Uterus (tissue), 4 donors: ENCODE data around the gene FEN1. TPM values are rescaled to one million over a fixed set of nuclear protein-coding genes. Genes with fewer than 3 reads are reported as not detected.
A peak's percentile ranks its signal among the peaks of the same experiment; 100 is the strongest.

Experiments used
- DNase-seq, 2 donors: peaks; one replicate each; pipeline ENCODE4 v3.0.0-alpha.2; 2019 to 2020
- H3K27ac ChIP-seq, 2 donors: fragments of 200-600 bp; sonication (generic); 1 replicate in 1 of 2; 2 replicates in 1 of 2; pipeline ENCODE4 v1.5.1; 2016 to 2018
- H3K27me3 ChIP-seq, 2 donors: fragments of 200-600 bp; sonication (generic); one replicate each; pipeline ENCODE4 v1.5.1; 2018 to 2019; ENCODE audit warnings: control low read depth in 1 of 2
- H3K36me3 ChIP-seq, 2 donors: fragments of 200-600 bp; sonication (generic); one replicate each; pipeline ENCODE4 v1.5.1; 2019; ENCODE audit warnings: control low read depth in 1 of 2
- H3K4me1 ChIP-seq, 2 donors: fragments of 200-600 bp; sonication (generic); one replicate each; pipeline ENCODE4 v1.5.1; 2018 to 2019; ENCODE audit warnings: control low read depth in 1 of 2
- H3K4me3 ChIP-seq, 2 donors: fragments of 200-600 bp; sonication (generic); 1 replicate in 1 of 2; 2 replicates in 1 of 2; pipeline ENCODE4 v1.5.1; 2018 to 2019; ENCODE audit warnings: mild to moderate bottlenecking in 1 of 2
- H3K9me3 ChIP-seq, 2 donors: fragments of 200-600 bp; sonication (generic); one replicate each; pipeline ENCODE4 v1.5.1; 2019; ENCODE audit warnings: control low read depth in 1 of 2
- CTCF ChIP-seq, 4 experiments: fragments of 200-600 bp in 2 of 4; fragments of 450-650 bp in 2 of 4; sonication (generic) in 2 of 4; IDR thresholded peaks; one replicate each; pipeline ENCODE4 v1.5.1; 2016 to 2019; ENCODE audit warnings: antibody characterized with exemption in 4 of 4, mild to moderate bottlenecking in 2 of 4, moderate library complexity in 1 of 4
- POLR2A ChIP-seq, 2 donors: fragments of 450-650 bp; IDR thresholded peaks; one replicate each; pipeline ENCODE4 v1.6.1; 2016; ENCODE audit warnings: antibody characterized with exemption in 2 of 2, mild to moderate bottlenecking in 1 of 2, moderate library complexity in 1 of 2
- intact Hi-C: fragments of 100-400 bp; cut with DNase I; formaldehyde crosslinking; loops from one replicate; pipeline ENCODE4 v1.15.1; 2023; ENCODE audit warnings: low total_unique reads
- total RNA-seq, 4 donors: library from RNA; depleted of rRNA in 3 of 4; stranded (reverse); fragments of >200 nt in 3 of 4; gene quantifications; one replicate each; pipeline versions ENCODE4 v1.1.0 to v1.2.4, GENCODE V29; 2014 to 2023
- donor health status: DM: yes; HTN: yes; CAD: no.

The FEN1 gene
- total RNA-seq, 4 donors from 2014 or later = 0.77 to 19.4 (median 6.8) TPM

DNA sequence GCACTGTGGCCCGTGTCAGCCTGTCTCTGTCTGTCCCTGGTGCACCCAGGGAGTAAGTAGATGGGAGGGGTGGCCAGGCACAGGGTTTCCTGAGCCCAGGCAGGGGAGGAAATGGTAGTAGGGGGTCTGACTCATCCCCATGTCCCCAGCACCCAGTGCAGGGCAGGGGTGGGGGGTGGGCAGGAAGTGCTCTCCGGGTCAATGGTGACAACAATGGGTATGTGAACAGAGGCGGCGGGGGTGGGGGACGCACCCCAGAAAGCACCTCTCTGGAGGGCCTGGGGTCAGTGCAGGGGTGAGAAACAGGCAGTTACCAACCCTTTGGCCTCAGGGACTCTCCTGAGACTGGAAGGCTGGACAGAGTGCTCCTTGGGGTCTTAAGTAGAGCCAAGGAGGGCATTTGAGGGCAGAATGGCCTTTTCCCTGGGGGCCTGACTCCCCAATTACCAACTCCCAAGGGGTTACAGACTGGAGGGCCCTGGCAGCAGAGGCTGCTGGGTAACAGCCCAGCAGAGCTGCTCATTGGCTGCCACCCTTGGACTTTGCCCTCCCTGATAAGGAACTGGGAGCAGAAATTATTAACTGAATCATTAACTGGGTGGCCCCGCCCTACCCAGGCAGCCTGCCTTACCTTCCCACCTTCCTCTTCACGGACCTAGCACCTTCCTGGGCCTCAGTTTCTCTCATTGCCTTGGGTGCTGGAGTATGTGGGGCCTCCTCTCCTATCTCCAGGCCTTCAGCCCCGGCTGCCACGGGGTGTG is 36.1 kb upstream of the FEN1 start:
- intact Hi-C loops = no loop called here
- peaks cover 0 to 3% of the 10 kb centered on the region in 2 donors for H3K4me1 ChIP-seq
- H3K36me3 ChIP-seq = no peaks in the 10 kb centered on the region
- DNase-seq = no peak
- TF ChIP-seq POLR2A (IDR thresholded peaks at IDR 0.05) = no peak
- TF ChIP-seq CTCF (IDR thresholded peaks at IDR 0.05) = no peak
- H3K4me3 ChIP-seq = no peak overlapping the region
- peak overlapping the region; percentile 86 to 91 for H3K27ac ChIP-seq
- no peaks in the 10 kb centered on the region for H3K9me3 ChIP-seq
- H3K27me3 ChIP-seq = no peaks in the 10 kb centered on the region

GRCh38 chr11:61757213-61757862 is 35.4 kb upstream of the FEN1 start:
- intact Hi-C loops = no loop called here
- Histone ChIP-seq H3K36me3 (no peaks in the 10 kb centered on the region), H3K27me3 (no peaks in the 10 kb centered on the region), H3K4me1 (peaks cover 0 to 3% of the 10 kb centered on the region in 2 donors), H3K9me3 (no peaks in the 10 kb centered on the region), H3K27ac (peak overlapping the region; percentile 86 to 91), H3K4me3 (no peak overlapping the region)
- DNase-seq = no peak
- TF ChIP-seq POLR2A (IDR thresholded peaks at IDR 0.05) (no peak), CTCF (IDR thresholded peaks at IDR 0.05) (no peak)

DNA sequence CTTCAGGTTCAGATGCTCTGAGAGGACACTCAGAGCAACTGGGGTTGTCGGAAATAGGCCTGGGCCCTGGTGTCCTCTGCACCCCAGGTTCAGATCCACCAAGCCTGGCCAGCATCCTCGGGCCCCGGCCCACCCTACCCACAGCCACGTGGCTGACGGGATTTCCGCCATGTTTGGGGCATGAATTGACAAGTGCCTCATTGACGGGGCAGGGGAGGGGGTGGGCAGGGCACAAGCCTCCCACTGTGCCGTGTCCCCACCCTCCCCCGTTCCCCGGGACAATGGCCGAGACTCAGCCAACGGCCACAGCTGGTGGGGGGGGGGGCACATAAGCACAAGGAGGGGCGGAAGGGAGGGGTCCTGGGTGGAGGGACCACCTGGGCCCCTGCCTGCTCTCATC is 31.8 kb upstream of the FEN1 start:
- H3K4me1 ChIP-seq = peaks cover 0 to 12% of the 10 kb centered on the region in 2 donors
- H3K4me3 ChIP-seq = no peak overlapping the region
- H3K27me3 ChIP-seq = no peaks in the 10 kb centered on the region
- no peak for TF ChIP-seq POLR2A (IDR thresholded peaks at IDR 0.05)
- no peak for TF ChIP-seq CTCF (IDR thresholded peaks at IDR 0.05)
- intact Hi-C loops = no loop called here
- no peaks in the 10 kb centered on the region for H3K36me3 ChIP-seq
- peak overlapping the region; percentile 93 to 95 for H3K27ac ChIP-seq
- H3K9me3 ChIP-seq = no peaks in the 10 kb centered on the region
- DNase-seq = no peak

- Histone ChIP-seq H3K4me1 (peaks cover 0 to 12% of the 10 kb centered on the region in 2 donors), H3K4me3 (no peak overlapping the region), H3K9me3 (no peaks in the 10 kb centered on the region), H3K27ac (peak overlapping the region; percentile 93 to 95), H3K27me3 (no peaks in the 10 kb centered on the region), H3K36me3 (no peaks in the 10 kb centered on the region)
- no peak for TF ChIP-seq POLR2A (IDR thresholded peaks at IDR 0.05)
- TF ChIP-seq CTCF (IDR thresholded peaks at IDR 0.05) = no peak
- intact Hi-C loops = no loop called here
- DNase-seq = no peak
Measured at GRCh38 chr11:61761440-61762222, 31.1 kb upstream of the FEN1 start.
